ENCODE measurements around the gene NFKBIL1. TPM values are rescaled to one million over a fixed set of nuclear protein-coding genes. Genes with fewer than 3 reads are reported as not detected.

Gene NFKBIL1
- total RNA-seq, 2 experiments from 2014 or later, result 11.4 to 12.3 TPM

- CTCF ChIA-PET, result interaction anchor here (0.5 to 9.0 kb wide), 11 partner anchors 10 to 132 kb away, joined by 3 to 80 read pairs (median 5); partner anchors contain the start of genes ATP6V1G2, DDX39B, LST1 and NCR3
- POLR2A ChIA-PET, result interaction anchor here (1.1 to 4.9 kb wide), 6 partner anchors 14 to 79 kb away, joined by 3 to 66 read pairs (median 10); partner anchors contain the start of genes BAG6, DDX39B and LST1
Measured at GRCh38 chr6:31573239-31574105, 26.1 kb downstream of the NFKBIL1 start.

- CTCF ChIA-PET, result interaction anchor here (0.5 to 9.0 kb wide), 10 partner anchors 9 to 133 kb away, joined by 3 to 80 read pairs (median 6); partner anchors contain the start of genes ATP6V1G2, DDX39B, LST1 and NCR3
Measured at GRCh38 chr6:31574106-31575061, 27.0 kb downstream of the NFKBIL1 start.

GRCh38 chr6:31575335-31575901, 28.0 kb downstream of the NFKBIL1 start, which contains the start of gene TNF:
Gene TNF, plus strand, starts transcription at chr6:31575565. Its CDS starts 177 bp downstream, at chr6:31575742.
- POLR2A ChIA-PET, result interaction anchor here (0.5 to 4.9 kb wide), 16 partner anchors 8 to 961 kb away, joined by 3 to 66 read pairs (median 5); partner anchors contain the start of genes DDX39B, LST1, NCR3 and NFKBIL1
- CTCF ChIA-PET, result interaction anchor here (0.8 to 9.0 kb wide), 6 partner anchors 11 to 34 kb away, joined by 3 to 80 read pairs (median 18); partner anchors contain the start of genes ATP6V1G2, DDX39B, LST1 and NCR3

More at GRCh38 chr6:31574106-31575061, 27.0 kb downstream of the NFKBIL1 start:
- POLR2A ChIA-PET, result interaction anchor here (0.5 to 4.9 kb wide), 14 partner anchors 9 to 219 kb away, joined by 3 to 66 read pairs (median 5); partner anchors contain the start of genes BAG6, DDX39B, LST1 and NCR3

GRCh38 chr6:31575952-31576685, 28.7 kb downstream of the NFKBIL1 start:
- ChIA-PET CTCF (interaction anchor here (0.7 to 12.2 kb wide), 10 partner anchors 8 to 35 kb away, joined by 3 to 300 read pairs (median 14); partner anchors contain the start of genes ATP6V1G2, DDX39B, LST1 and NCR3), POLR2A (interaction anchor here (0.5 to 4.9 kb wide), 15 partner anchors 7 to 365 kb away, joined by 3 to 66 read pairs (median 5); partner anchors contain the start of genes DDX39B, LST1, NCR3 and NFKBIL1)

- ChIA-PET CTCF (interaction anchor here (0.7 to 12.2 kb wide), 7 partner anchors 9 to 28 kb away, joined by 3 to 300 read pairs (median 9); partner anchors contain the start of genes ATP6V1G2, LST1, NCR3 and NFKBIL1), POLR2A (interaction anchor here (0.6 to 4.9 kb wide), 9 partner anchors 8 to 45 kb away, joined by 3 to 66 read pairs (median 5); partner anchors contain the start of genes NCR3 and NFKBIL1)
Measured at GRCh38 chr6:31576897-31577578, 29.6 kb downstream of the NFKBIL1 start.

GRCh38 chr6:31577579-31577966, 30.2 kb downstream of the NFKBIL1 start:
- ChIA-PET POLR2A (interaction anchor here (0.6 to 4.9 kb wide), 7 partner anchors 10 to 261 kb away, joined by 3 to 66 read pairs (median 7); partner anchors contain the start of genes NCR3 and NFKBIL1), CTCF (interaction anchor here (0.6 to 12.2 kb wide), 6 partner anchors 9 to 254 kb away, joined by 3 to 300 read pairs (median 11); partner anchors contain the start of genes ATP6V1G2, LST1, NCR3 and NFKBIL1)

GRCh38 chr6:31578184-31579118, 31.0 kb downstream of the NFKBIL1 start:
- POLR2A ChIA-PET, result interaction anchor here (0.6 to 4.9 kb wide), 6 partner anchors 15 to 260 kb away, joined by 3 to 66 read pairs (median 4); partner anchors contain the start of gene NCR3
- CTCF ChIA-PET, result interaction anchor here (0.6 to 12.2 kb wide), 10 partner anchors 8 to 253 kb away, joined by 3 to 300 read pairs (median 18); partner anchors contain the start of genes ATP6V1G2, LST1, LTA and NCR3

GRCh38 chr6:31579119-31579505, 31.7 kb downstream of the NFKBIL1 start:
- CTCF ChIA-PET, result interaction anchor here (1.7 to 12.2 kb wide), 6 partner anchors 9 to 37 kb away, joined by 4 to 300 read pairs (median 37); partner anchors contain the start of genes ATP6V1G2, LTA, NCR3 and NFKBIL1
- POLR2A ChIA-PET, result interaction anchor here (1.3 to 2.2 kb wide), 3 partner anchors 8 to 20 kb away, joined by 4 to 6 read pairs (median 5); partner anchors contain the start of gene NCR3

- ChIA-PET CTCF (interaction anchor here (0.6 to 12.2 kb wide), 11 partner anchors 10 to 240 kb away, joined by 3 to 300 read pairs (median 7); partner anchors contain the start of genes ATP6V1G2, LTA, NCR3 and NFKBIL1), POLR2A (interaction anchor here (0.9 to 2.2 kb wide), 6 partner anchors 9 to 38 kb away, joined by 3 to 9 read pairs (median 5); partner anchors contain the start of genes DDX39B and NCR3)
Measured at GRCh38 chr6:31579546-31580437, 32.4 kb downstream of the NFKBIL1 start.

GRCh38 chr6:31580438-31580740, 33.0 kb downstream of the NFKBIL1 start:
- ChIA-PET CTCF (interaction anchor here (0.6 to 12.2 kb wide), 11 partner anchors 10 to 240 kb away, joined by 3 to 300 read pairs (median 7); partner anchors contain the start of genes ATP6V1G2, LTA, NCR3 and NFKBIL1), POLR2A (interaction anchor here (0.9 to 2.2 kb wide), 5 partner anchors 10 to 39 kb away, joined by 3 to 9 read pairs (median 5); partner anchors contain the start of genes DDX39B and NCR3)

GRCh38 chr6:31580807-31581433, 33.5 kb downstream of the NFKBIL1 start:
- POLR2A ChIA-PET, result interaction anchor here (0.6 to 2.2 kb wide), 5 partner anchors 10 to 39 kb away, joined by 3 to 9 read pairs (median 5); partner anchors contain the start of genes DDX39B and NCR3

GRCh38 chr6:31581434-31582229, 34.2 kb downstream of the NFKBIL1 start:
- ChIA-PET CTCF (interaction anchor here (1.2 to 12.2 kb wide), 7 partner anchors 12 to 34 kb away, joined by 3 to 300 read pairs (median 22); partner anchors contain the start of genes ATP6V1G2, LTA, NCR3 and NFKBIL1), POLR2A (interaction anchor here (0.6 to 2.2 kb wide), 7 partner anchors 11 to 40 kb away, joined by 3 to 9 read pairs (median 6); partner anchors contain the start of genes DDX39B, NCR3 and NFKBIL1)

More at GRCh38 chr6:31580807-31581433, 33.5 kb downstream of the NFKBIL1 start:
- CTCF ChIA-PET, result interaction anchor here (0.5 to 12.2 kb wide), 10 partner anchors 11 to 142 kb away, joined by 3 to 300 read pairs (median 8); partner anchors contain the start of genes ATP6V1G2, LTA, MPIG6B and NCR3
